ENCODE measurements around the gene MLLT3.

DNA sequence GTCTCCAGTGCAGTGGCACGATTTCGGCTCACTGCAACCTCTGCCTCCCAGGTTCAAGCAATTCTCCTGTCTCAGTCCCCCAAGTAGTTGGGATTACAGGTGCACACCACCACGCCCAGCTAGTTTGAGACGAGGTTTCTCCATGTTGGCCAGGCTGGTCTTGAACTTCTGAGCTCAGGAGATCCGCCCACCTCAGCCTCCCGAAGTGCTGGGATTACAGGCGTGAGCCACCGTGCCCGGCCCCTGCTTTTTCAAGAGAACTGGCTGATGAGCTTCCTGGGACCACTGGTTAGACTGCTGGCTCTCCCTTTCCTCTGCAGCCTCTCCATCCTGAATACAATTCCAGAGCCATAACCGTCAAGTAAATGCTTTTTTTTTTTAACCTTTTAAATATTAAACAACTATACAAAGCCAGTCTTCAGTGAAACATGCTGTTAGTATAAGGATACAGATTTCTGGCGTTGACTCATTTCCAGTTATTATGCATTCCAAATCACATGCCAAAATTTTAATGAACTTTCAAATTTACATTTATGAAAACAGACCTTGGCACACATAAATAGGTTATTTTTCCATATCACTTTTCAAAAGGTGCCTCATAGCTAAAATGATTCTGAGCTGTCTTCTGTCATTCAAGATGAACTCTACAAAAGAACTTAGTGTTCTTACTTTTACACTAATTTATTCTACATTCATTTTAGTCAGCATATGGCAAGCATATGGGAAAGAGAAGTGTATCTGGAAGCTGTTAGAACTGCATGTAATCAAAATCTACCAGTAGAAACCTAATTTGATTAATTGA lies 116.0 kb downstream of the MLLT3 start:
- TF ChIP-seq, protein P1, sequence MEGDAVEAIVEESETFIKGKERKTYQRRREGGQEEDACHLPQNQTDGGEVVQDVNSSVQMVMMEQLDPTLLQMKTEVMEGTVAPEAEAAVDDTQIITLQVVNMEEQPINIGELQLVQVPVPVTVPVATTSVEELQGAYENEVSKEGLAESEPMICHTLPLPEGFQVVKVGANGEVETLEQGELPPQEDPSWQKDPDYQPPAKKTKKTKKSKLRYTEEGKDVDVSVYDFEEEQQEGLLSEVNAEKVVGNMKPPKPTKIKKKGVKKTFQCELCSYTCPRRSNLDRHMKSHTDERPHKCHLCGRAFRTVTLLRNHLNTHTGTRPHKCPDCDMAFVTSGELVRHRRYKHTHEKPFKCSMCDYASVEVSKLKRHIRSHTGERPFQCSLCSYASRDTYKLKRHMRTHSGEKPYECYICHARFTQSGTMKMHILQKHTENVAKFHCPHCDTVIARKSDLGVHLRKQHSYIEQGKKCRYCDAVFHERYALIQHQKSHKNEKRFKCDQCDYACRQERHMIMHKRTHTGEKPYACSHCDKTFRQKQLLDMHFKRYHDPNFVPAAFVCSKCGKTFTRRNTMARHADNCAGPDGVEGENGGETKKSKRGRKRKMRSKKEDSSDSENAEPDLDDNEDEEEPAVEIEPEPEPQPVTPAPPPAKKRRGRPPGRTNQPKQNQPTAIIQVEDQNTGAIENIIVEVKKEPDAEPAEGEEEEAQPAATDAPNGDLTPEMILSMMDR (IDR thresholded peaks at IDR 0.05; ENCODE audit: insufficient read depth, low read depth, low read length) = no peak
- TF ChIP-seq EZH2 (IDR thresholded peaks at IDR 0.05; ENCODE audit: insufficient read depth, low read length) = no peak
